DMS 273 (cell line): ENCODE results near the gene COL18A1.
"Not testable (repeated sequence)": the region's sequence is repeated elsewhere in the genome, so short reads cannot be mapped to it uniquely, and the experiment has no call there.

Source experiments
- DNase-seq: peaks from one replicate; lab custom pipeline; 2025; ENCODE audit not compliant: unreplicated experiment; lab: John Stamatoyannopoulos, UW

The COL18A1 gene

DNA sequence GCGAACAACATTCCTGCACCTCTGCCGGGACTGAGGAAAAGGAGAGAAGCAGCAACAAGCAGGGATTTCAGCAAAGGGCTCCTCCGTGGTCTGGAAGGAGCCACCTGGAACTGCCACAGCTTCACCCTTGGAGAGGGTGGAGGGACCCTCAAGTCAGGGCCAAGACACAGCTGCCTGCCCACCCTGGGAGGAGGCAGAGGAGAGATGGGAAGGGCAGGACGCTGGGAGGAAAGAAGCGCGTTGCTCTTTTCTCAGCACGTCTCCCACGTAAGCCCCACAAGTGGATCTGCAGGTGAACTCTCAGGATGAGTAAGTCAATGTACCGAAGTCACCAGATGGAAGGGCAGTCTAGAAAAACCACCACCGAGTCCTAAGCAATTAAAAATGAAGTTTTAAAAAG, 97.6 kb downstream of the COL18A1 start:
- DNase-seq, result no peak

DNA sequence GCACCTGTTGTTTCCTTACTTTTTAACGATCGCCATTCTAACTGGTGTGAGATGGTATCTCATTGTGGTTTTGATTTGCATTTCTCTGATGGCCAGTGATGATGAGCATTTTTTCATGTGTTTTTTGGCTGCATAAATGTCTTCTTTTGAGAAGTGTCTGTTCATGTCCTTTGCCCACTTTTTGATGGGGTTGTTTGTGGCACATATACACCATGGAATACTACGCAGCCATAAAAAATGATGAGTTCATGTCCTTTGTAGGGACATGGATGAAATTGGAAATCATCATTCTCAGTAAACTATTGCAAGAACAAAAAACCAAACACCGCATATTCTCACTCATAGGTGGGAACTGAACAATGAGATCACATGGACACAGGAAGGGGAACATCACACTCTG, 98.3 kb downstream of the COL18A1 start:
- not testable (repeated sequence) for DNase-seq

DNA sequence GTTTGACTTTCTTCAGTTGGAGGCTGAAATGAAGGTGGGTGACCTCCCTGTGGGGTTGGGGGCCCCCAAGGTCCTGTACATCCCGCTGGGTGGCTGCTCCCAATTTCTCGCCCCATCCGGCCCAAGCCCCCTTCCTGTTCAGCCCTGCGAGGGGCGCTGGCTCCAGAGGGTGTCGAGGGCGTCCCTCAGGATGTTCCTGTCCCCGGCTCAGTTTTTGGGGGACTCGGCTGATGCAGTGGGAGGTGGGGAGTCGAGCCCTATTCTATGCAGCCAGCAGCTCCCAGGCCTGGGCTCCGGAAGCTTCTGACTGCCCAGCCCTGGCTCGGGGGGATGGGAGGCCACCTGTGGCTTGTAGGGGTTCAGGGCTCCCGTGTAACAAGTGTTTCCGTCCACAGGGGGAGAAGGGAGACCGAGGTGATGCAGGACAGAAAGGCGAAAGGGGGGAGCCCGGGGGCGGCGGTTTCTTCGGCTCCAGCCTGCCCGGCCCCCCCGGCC, 99.1 kb downstream of the COL18A1 start:
- DNase-seq, result no peak

DNA sequence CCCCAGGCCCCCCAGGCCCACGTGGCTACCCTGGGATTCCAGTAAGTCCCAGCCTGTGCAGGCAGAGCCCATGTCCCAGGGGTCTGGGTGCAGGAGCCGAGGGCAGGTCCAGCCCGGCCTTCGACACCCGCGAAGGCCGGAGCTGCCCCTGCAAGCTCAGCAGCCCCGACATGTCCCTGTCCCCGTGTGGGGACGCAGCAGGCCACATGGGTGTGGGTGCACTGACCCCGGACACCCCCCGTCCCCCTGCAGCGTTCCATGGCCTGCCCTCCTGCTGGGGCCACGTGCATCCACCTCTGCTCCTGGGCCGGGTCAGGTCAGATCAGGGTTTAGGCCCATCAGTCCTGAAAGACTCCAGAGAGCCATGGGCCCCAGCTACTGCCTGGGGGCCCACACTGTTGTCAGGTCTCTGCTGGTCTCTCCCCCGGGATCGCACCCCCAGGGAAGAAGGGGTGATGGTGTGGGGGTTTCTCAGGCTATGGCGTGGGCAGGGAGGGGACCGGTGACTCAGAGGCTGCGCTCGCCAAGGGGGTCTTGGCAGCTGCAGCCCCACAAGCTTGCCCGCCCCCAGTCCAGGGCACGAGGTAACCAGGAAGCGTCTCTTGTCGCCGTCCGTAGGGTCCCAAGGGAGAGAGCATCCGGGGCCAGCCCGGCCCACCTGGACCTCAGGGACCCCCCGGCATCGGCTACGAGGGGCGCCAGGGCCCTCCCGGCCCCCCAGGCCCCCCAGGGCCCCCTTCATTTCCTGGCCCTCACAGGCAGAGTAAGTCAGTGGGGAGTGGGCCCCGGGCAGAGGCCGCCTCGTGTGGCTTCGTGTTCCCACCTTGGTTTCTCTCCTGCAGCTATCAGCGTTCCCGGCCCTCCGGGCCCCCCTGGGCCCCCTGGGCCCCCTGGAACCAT, 99.8 kb downstream of the COL18A1 start:
- no peak for DNase-seq

DNA sequence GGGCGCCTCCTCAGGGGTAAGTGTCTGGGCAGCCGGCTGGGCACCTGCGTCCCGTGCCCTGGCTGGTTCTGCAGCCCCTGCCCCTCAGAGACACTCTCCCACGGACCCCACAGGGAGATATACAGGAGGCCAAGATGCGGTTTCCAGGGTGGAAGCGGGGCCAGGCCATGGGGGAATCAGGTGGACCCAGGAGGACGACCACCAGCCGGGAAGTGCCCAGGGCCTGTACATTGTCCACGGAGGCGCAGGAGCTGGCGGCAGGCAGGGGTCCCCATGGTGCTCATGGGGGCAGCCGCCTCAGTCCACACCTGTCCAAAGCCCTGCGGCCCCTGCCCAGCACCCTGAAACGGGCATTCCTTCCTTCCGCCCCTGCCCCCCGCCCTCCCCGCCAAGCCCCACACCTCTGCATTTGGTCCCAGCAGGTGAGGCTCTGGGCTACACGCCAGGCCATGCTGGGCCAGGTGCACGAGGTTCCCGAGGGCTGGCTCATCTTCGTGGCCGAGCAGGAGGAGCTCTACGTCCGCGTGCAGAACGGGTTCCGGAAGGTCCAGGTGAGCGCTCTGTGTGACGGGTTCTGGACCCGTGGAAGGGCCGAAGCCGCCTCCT, 100.6 kb downstream of the COL18A1 start:
- no peak for DNase-seq

DNA sequence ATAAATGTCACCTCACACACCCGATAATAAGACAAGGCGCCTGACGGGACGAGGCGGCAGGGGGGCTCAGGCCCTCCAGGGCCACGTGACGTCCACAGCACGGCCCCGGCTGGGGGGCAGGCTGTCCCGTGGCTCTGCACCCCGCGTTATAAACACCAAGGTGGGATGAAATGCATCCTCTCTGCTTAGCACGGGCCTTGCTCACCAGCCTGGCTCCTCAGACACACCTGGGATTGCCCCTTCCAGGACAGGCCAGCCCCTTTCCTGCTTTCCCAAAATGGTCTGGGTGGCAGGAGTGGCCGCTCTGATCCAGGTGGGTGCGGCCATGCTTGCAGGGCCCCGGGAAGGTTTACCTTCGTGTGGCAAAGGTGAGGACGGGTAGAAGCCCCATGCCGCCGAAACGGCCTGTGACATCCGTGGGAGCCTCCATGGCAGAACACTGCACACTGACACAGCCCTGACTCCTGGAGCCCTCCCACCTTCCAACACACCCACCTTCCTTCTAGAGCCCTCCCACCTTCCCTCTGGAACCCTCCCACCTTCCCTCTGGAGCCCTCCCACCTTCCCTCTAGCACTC, 101.4 kb downstream of the COL18A1 start:
- no peak for DNase-seq

DNA sequence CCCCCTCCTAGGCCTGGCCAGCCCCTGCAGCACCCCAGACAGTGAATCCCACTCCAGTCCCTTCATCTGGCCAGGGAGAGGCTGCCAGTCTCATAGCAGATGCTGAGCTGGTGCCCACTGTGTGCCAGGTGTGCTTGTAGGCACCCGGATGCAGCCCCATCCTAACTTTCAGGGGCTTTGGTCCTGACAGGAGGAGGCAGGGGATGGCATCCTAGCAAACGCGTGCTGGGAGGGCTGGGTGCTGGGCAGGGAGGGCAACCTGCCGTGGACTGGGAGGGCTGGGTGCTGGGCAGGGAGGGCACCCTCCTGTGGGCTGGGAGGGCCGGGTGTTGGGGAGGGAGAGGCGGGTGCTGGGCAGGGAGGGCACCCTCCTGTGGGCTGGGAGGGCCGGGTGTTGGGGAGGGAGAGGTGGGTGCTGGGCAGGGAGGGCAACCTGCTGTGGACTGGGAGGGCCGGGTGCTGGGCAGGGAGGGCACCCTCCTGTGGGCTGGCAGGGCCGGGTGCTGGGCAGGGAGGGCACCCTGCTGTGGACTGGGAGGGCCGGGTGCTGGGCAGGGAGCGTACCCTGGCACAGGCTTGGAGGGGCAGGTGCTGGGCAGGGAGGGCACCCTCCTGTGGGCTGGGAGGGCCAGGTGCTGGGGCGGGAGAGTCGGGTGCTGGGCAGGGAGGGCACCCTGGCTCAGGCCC, 102.0 kb downstream of the COL18A1 start:
- DNase-seq, result no peak

DNA sequence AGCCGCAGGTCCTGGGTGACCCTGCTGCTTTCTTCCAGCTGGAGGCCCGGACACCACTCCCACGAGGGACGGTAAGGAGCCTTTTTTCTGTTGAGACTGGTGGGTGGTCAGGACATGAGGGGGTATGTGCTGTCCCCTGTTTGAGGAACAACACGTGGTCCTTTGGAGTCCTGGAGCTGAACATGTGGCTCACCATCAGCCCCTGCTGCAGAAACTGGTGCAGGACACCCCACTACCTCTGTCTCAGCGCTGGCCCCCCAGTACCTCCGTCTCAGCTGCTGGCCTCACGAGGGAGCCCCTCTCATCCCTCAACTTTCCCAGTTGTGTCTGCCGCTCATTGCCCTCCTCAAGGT, 102.5 kb downstream of the COL18A1 start:
- no peak for DNase-seq

DNA sequence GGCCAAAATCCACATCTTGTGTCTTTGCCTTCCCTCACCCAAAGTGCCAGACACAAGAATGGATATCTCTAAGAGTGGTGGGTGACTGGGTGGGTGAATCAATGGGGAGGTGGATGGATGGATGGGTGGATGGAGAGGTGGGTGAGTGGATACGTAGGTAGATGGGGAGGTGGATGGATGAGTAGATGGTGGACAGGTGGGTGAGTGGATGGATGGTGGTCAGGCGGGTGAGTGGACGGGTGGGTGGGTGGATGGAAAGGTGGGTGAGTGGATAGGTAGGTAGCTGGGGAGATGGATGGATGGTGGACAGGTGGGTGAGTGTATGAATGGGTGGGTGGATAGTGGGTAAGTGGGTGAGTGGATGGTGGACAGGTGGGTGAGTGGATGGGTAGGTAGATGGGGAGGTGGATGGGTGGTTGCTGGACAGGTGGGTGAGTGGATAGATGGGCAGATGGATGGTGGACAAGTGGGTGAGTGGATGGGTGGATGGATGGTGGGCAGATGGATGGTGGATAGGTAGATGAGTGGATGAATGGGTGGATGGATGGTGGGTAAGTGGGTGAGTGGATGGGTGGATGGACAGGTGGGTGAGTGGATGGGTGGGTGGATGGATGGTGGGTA, 103.0 kb downstream of the COL18A1 start:
- DNase-seq, result no peak

DNA sequence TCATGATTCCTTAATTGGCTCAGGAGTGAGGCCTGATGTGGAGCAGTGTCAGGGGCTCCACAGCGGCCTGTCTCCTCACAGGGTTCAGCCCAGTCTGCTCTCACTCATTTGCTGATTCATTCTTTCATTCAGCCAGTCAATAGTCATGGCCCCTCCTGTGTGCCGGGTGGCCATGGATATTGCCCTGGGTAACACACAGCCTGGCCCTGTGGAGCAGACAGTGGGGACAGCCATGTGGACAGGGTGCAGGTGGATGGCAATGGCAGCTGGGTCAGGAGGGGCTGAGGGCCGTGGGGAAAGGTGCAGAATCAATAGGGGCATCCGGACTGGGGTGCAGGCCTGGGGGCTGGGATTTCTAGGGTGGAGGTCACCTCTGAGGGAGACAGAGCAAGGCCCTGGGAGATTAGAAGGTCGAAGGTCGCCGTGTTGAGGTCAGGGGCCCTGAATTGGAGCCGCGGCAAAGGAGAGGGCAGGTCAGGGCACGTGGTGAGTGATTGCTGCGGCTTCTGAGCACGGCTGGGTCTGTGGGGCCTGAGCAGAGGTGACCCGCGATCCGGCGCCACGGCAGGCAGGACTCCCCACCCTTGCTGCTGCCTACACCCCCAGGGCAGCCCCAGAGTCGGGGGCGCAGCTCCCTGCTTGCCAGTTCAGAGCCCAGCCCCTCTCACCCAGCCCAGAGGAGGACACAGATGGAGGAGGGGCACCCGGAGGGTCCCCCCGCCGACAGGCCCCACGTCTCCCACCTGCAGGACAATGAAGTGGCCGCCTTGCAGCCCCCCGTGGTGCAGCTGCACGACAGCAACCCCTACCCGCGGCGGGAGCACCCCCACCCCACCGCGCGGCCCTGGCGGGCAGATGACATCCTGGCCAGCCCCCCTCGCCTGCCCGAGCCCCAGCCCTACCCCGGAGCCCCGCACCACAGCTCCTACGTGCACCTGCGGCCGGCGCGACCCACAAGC, 103.9 kb downstream of the COL18A1 start:
- DNase-seq, result peak; percentile 38

DNA sequence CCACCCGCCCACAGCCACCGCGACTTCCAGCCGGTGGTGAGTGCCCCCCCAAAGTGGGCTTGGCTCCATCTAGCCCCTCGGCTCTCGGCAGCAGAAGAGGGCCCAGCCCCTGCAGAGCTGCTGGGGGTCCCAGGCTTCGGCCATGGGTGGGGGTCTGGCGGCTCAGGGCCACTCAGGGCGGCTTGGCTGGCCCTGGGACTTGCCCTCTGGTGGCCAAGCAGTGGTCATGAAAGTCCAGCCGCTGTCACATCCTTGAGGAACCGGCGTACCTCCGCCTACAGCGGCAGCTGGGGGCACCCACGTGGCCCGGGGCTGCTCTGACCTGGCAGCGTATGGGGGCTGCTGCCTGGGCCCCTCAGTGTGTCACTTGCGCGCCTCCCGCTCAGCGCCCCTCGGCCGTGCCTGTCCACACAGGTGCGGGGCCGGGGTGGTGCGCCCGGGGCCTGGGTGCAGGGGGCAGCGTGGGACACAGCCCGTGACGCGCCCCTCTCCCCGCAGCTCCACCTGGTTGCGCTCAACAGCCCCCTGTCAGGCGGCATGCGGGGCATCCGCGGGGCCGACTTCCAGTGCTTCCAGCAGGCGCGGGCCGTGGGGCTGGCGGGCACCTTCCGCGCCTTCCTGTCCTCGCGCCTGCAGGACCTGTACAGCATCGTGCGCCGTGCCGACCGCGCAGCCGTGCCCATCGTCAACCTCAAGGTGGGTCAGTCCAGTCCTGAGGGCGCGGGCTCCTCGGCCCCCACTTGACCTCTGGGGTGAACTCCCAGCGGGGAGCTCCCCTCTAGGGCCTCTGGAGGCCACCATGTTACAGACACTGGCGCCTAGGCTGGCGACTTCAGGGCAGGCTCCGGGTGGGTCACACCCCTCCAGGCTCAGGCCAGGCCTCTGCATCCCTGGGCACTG, 104.9 kb downstream of the COL18A1 start:
- DNase-seq, result no peak

DNA sequence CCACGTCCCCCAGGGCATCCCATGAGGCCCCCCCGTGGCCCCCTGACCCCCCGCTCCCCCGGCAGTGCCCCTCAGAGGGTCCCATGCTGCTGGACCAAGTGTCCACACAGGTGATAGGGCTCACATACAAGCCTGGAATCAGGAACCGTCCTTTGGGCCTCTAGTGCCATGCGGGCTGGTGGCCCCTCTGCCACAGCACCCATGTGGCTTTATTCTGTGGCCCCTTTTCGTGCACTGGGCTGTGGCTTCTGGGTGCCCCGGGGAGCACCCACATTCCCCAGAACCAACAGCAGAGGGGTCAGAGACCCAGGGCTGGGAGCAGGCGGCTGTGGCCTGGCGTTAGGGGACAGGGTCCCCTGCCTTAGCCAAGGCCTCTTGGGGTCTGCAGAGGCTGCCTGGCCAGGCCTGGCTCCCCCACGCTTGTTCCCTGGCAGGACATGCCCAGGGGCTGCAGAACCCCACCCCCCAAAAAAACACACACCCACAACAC, 105.5 kb downstream of the COL18A1 start:
- DNase-seq, result no peak

DNA sequence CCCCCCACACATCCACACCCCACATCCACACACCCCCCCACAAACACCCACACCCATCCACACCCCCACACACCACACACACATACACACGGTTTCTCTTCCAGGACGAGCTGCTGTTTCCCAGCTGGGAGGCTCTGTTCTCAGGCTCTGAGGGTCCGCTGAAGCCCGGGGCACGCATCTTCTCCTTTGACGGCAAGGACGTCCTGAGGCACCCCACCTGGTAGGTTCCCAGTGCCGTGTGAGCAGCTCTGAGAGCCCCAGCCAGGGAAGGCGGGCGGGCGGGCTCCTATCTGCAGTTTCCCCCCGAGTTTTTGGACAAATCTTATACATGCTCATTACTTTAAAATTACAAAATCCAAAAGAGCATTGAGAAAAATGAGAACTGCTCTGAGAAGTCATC, 106.0 kb downstream of the COL18A1 start:
- DNase-seq, result no peak

DNA sequence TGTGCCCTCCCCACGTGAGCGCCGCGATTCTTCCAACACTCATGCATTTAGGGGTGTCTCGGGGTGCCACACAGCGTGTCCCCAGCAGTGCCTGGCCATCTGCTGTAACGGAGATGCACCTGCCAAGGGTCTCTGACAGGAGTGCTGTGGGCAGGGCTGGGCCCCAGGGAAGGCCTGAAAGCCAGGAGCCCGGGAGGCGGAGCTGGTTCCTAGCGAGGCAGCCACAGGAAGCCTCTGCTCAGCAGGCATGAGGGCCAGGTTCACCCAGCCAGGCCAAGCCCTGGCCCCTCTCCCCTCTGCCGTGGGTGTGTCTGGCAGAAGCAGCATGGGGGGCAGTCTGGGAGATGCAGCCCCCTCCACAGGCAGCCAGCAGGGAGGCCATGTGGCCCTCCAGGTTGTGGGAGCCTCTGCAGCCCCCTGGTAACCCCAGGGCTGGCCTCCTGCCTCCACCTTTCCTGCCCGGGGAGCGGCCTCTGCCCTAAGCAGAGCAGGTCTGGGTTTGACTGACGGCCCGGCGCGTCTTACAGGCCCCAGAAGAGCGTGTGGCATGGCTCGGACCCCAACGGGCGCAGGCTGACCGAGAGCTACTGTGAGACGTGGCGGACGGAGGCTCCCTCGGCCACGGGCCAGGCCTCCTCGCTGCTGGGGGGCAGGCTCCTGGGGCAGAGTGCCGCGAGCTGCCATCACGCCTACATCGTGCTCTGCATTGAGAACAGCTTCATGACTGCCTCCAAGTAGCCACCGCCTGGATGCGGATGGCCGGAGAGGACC, 106.9 kb downstream of the COL18A1 start:
- peak; percentile 42 for DNase-seq

DNA sequence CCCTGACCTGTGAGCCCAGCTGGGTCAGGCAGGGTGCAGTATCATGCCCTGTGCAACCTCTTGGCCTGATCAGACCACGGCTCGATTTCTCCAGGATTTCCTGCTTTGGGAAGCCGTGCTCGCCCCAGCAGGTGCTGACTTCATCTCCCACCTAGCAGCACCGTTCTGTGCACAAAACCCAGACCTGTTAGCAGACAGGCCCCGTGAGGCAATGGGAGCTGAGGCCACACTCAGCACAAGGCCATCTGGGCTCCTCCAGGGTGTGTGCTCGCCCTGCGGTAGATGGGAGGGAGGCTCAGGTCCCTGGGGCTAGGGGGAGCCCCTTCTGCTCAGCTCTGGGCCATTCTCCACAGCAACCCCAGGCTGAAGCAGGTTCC, 107.6 kb downstream of the COL18A1 start:
- DNase-seq, result no peak

DNA sequence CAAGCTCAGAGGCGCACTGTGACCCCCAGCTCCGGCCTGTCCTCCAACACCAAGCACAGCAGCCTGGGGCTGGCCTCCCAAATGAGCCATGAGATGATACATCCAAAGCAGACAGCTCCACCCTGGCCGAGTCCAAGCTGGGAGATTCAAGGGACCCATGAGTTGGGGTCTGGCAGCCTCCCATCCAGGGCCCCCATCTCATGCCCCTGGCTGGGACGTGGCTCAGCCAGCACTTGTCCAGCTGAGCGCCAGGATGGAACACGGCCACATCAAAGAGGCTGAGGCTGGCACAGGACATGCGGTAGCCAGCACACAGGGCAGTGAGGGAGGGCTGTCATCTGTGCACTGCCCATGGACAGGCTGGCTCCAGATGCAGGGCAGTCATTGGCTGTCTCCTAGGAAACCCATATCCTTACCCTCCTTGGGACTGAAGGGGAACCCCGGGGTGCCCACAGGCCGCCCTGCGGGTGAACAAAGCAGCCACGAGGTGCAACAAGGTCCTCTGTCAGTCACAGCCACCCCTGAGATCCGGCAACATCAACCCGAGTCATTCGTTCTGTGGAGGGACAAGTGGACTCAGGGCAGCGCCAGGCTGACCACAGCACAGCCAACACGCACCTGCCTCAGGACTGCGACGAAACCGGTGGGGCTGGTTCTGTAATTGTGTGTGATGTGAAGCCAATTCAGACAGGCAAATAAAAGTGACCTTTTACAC, 108.2 kb downstream of the COL18A1 start:
- DNase-seq, result no peak

DNA sequence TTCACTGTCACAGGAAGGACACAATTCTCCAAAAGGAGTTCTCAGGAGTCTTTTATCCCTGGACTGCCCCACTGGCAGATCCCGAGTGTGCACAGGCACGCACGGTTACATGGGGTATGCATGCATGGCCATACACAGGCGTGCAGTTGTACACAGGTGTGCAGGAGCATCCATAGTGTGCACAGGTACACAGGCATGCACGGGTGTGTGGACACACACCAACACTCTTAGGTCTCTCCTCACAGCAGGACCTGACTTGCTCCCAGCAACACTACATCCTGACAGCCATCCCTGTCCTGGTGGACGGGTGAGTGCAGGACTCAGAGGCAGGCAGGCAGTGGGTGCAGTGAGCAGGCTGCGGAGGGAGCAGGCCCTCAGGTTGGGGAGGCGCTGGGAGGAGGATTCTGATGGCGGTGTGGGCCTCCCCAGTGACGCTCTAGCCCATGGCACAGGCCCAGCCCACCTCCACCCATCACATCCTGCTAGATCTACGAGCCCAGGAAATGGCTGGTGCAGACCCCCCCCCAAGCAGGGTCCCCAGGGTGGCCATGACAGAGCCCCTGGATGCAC, 108.9 kb downstream of the COL18A1 start:
- no peak for DNase-seq
